HG03196 (cell line): Measurements from ENCODE around the gene CA7.
"Not testable (repeated sequence)": the region's sequence is repeated elsewhere in the genome, so short reads cannot be mapped to it uniquely, and the experiment has no call there.

Experiments used
- ATAC-seq: cut with Tn5 transposase; IDR thresholded peaks from one replicate; pipeline ENCODE4 v1.9.1; 2021; ENCODE audit not compliant: unreplicated experiment

Gene CA7

DNA sequence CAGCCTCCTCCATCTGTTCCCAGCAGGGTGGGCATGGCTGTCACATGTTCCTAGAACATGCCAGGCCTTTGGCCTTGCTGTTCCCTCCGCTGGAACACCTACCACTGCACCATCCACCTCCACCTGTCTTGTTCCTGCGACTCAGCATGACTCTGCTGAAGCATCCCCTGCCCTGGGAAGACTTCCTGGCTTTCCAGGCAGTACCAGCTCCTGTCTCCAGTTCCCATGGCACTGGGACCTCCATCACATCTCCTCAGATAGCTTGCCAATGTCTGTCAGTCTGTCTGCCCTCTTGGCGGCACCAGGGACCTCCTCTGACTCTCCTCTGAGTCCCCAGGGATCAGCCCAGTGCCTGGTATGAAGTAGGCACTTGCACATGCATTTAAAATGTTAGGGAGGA, 51.8 kb downstream of the CA7 start:
- no peak for ATAC-seq

- ATAC-seq, result not testable (repeated sequence)
These were observed 52.5 kb downstream of the CA7 start for GRCh38 chr16:66896682-66897081.

DNA sequence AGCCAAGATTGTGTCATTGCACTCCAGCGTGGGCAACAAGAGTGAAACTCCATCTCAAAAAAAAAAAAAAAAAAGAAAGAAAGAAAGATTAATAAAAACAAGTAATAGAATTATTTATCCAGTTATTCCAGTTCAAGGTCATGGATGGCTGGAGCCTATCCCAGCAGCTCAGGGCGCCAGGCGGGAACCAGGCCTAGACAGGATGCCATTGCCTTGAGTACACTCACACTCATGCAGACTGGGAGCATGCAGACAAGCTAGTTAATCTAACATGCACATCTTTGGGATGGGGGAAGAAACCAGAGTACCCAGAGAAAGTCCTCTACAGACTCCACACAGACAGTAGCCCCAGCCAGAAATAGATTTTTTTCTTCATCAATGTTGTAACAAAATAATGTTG, 54.0 kb downstream of the CA7 start:
- ATAC-seq, result no peak

- ATAC-seq, result no peak
These were observed 54.7 kb downstream of the CA7 start for GRCh38 chr16:66898933-66899309.

DNA sequence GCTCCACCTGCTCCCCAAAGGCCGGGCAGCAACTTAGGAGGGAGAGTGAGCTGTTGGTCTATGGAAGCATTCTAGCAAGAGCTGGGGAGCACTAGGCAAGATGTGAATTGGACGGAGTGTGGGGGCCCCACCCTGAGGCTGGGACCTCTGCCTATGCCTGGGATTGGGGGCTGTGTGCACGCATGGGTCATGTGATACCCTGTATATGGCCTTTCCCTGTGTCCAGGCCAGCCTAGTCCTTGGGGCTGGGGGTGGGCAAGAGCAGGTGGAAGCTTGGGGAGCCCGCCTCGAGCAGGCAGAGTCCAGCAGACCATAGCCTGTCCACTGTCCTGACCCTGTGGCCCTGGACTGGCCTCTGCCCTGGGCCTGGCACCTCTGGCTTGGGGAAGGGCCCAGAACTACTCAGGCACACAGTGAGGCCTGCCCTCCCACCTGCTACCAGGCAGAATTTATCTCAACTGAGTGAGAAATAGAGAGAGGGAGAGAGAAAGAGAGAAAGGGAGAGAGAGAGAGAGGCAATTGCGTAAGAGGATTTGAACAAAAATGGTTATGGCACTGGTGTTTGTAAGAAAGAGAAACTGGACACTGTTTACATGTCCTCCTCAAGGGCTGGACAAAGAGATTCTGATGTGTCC, 55.2 kb downstream of the CA7 start:
- no peak for ATAC-seq

GRCh38 chr16:66899945-66900710, 55.9 kb downstream of the CA7 start:
- no peak for ATAC-seq

DNA sequence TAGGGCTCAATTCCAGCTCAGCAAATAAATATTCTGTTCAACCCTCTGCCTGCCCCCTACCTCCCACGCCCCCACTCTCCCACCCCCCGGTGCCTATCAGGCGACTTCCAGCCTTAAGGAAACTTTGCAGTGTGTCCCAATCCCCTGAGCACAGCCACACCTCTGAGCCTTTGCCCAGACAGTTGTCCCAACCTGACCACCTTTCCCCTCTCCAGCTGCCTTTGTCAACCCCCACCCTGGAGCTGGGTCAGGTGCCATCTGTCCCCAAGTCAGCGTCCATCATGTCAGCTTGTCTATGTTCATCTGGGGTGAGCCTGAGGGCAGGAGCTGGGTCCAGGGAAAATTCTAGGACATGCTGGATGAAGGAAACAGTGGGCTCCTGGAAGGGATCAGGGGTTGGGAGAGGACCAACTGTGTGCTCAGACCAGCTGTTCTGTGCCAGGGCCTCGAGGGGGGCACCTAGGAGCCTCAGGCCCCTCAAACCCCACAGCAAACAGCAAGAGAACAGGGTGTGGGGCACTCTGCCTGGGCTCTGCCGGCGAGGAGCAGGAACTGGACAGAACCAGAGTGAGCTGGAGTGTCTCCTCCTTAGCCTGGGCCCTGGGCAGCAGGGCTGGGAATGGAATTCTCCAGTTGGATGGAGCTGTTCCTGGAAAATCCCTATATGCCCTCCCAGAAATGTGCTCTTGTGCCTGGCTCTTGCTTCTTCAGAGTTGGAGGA, 56.7 kb downstream of the CA7 start:
- no peak for ATAC-seq

- ATAC-seq, result no peak
These were observed 57.4 kb downstream of the CA7 start for GRCh38 chr16:66901626-66902025.

DNA sequence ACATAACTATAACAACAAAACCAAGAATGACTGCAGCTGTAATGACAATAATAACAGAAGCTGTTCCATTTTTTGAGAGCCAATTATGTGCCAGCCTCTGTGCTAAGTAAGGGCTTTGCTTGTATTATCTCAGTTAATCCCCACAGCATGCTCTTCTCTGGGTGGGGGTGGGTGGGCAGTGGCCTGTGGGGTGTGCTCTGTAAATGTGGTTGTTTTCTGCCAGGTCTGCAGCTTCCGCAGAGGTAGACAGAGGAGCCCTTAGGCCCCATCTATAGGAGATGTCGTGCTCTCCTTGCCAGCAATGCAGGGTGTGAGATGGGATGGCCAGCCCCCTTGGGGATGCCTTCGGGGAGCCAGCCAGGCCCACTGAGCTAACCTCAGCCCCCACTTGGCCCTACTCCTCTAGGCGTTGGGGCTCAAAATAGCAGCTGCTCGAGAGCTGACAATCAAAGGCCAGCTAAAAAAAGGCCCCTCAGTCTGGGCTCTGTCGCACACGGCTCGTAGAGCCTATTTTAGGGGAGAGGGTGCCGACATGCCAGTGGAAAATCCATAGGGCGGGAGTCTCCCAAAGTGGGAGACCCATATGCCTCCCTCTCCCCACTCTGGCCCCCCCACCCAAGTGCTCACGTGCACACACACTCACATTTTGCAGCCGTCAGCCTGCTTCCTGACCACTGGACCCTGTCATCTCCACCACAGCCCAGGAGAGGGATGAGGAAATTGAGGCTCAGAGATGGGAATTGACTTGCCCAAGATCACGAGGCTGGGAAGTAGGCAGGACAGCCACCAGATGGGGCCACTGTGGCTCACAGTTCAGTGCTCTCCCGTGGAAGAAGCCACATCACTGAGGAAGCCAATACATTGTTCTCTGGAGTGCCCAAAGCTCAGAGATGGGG, 58.7 kb downstream of the CA7 start:
- no peak for ATAC-seq
